ENCODE data around the gene PMVK.
"Not testable (repeated sequence)": the region's sequence is repeated elsewhere in the genome, so short reads cannot be mapped to it uniquely, and the experiment has no call there.

Gene PMVK

GRCh38 chr1:154910851-154911250, 25.7 kb downstream of the PMVK start:
- WGBS, 2 donors (ENCODE audit: extremely low coverage in 2 of 2, insufficient read length in 2 of 2, insufficient replicate concordance in 1 of 2) = no CpG with 5 or more reads among the region's 5 CpGs
- H3K9me3 ChIP-seq (replicated peaks in 1 of 2; ENCODE audit: control insufficient read depth in 2 of 2, insufficient read depth in 1 of 2, low read depth in 1 of 2, low read length in 2 of 2) = peaks cover 14 to 22% of the 10 kb centered on the region in 2 donors
- no peak overlapping the region for H3K4ac ChIP-seq (ENCODE audit: low read length)
- H4K8ac ChIP-seq (ENCODE audit: low read depth, low read length) = no peak overlapping the region
- H2BK120ac ChIP-seq (ENCODE audit: low read depth, low read length) = no peak overlapping the region
- H2BK15ac ChIP-seq (ENCODE audit: low read length) = no peak overlapping the region
- H3K4me3 ChIP-seq (ENCODE audit: low read length in 2 of 2) = no peak overlapping the region
- no peak overlapping the region for H3K27ac ChIP-seq (replicated peaks; ENCODE audit: low read length)
- no peak overlapping the region for H3K14ac ChIP-seq (ENCODE audit: low read length)
- H2AK5ac ChIP-seq (ENCODE audit: low read depth, low read length) = no peak overlapping the region
- no peak overlapping the region for H3K4me2 ChIP-seq (ENCODE audit: insufficient read depth, low read length, poor library complexity, severe bottlenecking)
- H3K36me3 ChIP-seq (replicated peaks in 1 of 2; ENCODE audit: control insufficient read depth in 2 of 2, insufficient read depth in 2 of 2, low read length in 2 of 2) = no peaks in the 10 kb centered on the region
- H2BK12ac ChIP-seq (ENCODE audit: low read length) = no peak overlapping the region
- no peaks in the 10 kb centered on the region for H3K27me3 ChIP-seq (ENCODE audit: control insufficient read depth in 3 of 3, insufficient read depth in 3 of 3, low read depth in 1 of 3, low read length in 3 of 3)
- no peaks in the 10 kb centered on the region for H3K79me1 ChIP-seq (ENCODE audit: low read depth, low read length)
- no peak overlapping the region for H3K23ac ChIP-seq (ENCODE audit: low read depth, low read length, poor library complexity)
- DNase-seq (ENCODE audit: low spot score) = no peak
- H3K4me1 ChIP-seq (ENCODE audit: control insufficient read depth in 2 of 2, insufficient read depth in 1 of 2, low read depth in 1 of 2, low read length in 2 of 2) = no peaks in the 10 kb centered on the region
- no peak overlapping the region for H2AFZ ChIP-seq (ENCODE audit: low read length)
- H2BK5ac ChIP-seq (ENCODE audit: low read length) = no peak overlapping the region
- no peak overlapping the region for H3K18ac ChIP-seq (ENCODE audit: low read length)
- no peak overlapping the region for H3K9ac ChIP-seq (ENCODE audit: low read depth, low read length, poor library complexity)
- H4K91ac ChIP-seq (ENCODE audit: low read depth, low read length, poor library complexity) = no peak overlapping the region

GRCh38 chr1:154908937-154909336, 27.6 kb downstream of the PMVK start:
- no peak overlapping the region for H3K9ac ChIP-seq (ENCODE audit: low read depth, low read length, poor library complexity)
- H3K9me3 ChIP-seq (replicated peaks in 1 of 2; ENCODE audit: control insufficient read depth in 2 of 2, insufficient read depth in 1 of 2, low read depth in 1 of 2, low read length in 2 of 2) = peaks cover 14 to 22% of the 10 kb centered on the region in 2 donors
- no peak overlapping the region for H3K23ac ChIP-seq (ENCODE audit: low read depth, low read length, poor library complexity)
- H3K4me3 ChIP-seq (ENCODE audit: low read length in 2 of 2) = no peak overlapping the region
- no peak overlapping the region for H3K18ac ChIP-seq (ENCODE audit: low read length)
- H3K4ac ChIP-seq (ENCODE audit: low read length) = no peak overlapping the region
- no peak overlapping the region for H4K91ac ChIP-seq (ENCODE audit: low read depth, low read length, poor library complexity)
- H2BK5ac ChIP-seq (ENCODE audit: low read length) = no peak overlapping the region
- H2BK15ac ChIP-seq (ENCODE audit: low read length) = no peak overlapping the region
- H4K8ac ChIP-seq (ENCODE audit: low read depth, low read length) = no peak overlapping the region
- WGBS, 2 donors (ENCODE audit: extremely low coverage in 2 of 2, insufficient read length in 2 of 2, insufficient replicate concordance in 1 of 2) = no CpG with 5 or more reads among the region's 5 CpGs
- no peak overlapping the region for H3K4me2 ChIP-seq (ENCODE audit: insufficient read depth, low read length, poor library complexity, severe bottlenecking)
- no peak for DNase-seq (ENCODE audit: low spot score)
- no peak overlapping the region for H2BK120ac ChIP-seq (ENCODE audit: low read depth, low read length)
- no peak overlapping the region for H2BK12ac ChIP-seq (ENCODE audit: low read length)
- no peaks in the 10 kb centered on the region for H3K36me3 ChIP-seq (replicated peaks in 1 of 2; ENCODE audit: control insufficient read depth in 2 of 2, insufficient read depth in 2 of 2, low read length in 2 of 2)
- H3K79me1 ChIP-seq (ENCODE audit: low read depth, low read length) = no peaks in the 10 kb centered on the region
- H2AFZ ChIP-seq (ENCODE audit: low read length) = no peak overlapping the region
- H3K4me1 ChIP-seq (ENCODE audit: control insufficient read depth in 2 of 2, insufficient read depth in 1 of 2, low read depth in 1 of 2, low read length in 2 of 2) = no peaks in the 10 kb centered on the region
- H3K27me3 ChIP-seq (ENCODE audit: control insufficient read depth in 3 of 3, insufficient read depth in 3 of 3, low read depth in 1 of 3, low read length in 3 of 3) = no peaks in the 10 kb centered on the region
- H2AK5ac ChIP-seq (ENCODE audit: low read depth, low read length) = no peak overlapping the region
- H3K27ac ChIP-seq (replicated peaks; ENCODE audit: low read length) = no peak overlapping the region
- no peak overlapping the region for H3K14ac ChIP-seq (ENCODE audit: low read length)

- H3K4me3 ChIP-seq (ENCODE audit: low read length in 2 of 2); H2BK5ac ChIP-seq (ENCODE audit: low read length); H2AK5ac ChIP-seq (ENCODE audit: low read depth, low read length); H3K4ac ChIP-seq (ENCODE audit: low read length); H3K9ac ChIP-seq (ENCODE audit: low read depth, low read length, poor library complexity); H3K27ac ChIP-seq (replicated peaks; ENCODE audit: low read length); H2BK15ac ChIP-seq (ENCODE audit: low read length); H3K18ac ChIP-seq (ENCODE audit: low read length); H3K79me1 ChIP-seq (ENCODE audit: low read depth, low read length); H2AFZ ChIP-seq (ENCODE audit: low read length); H2BK120ac ChIP-seq (ENCODE audit: low read depth, low read length); H3K4me2 ChIP-seq (ENCODE audit: insufficient read depth, low read length, poor library complexity, severe bottlenecking); H3K4me1 ChIP-seq (ENCODE audit: control insufficient read depth in 2 of 2, insufficient read depth in 1 of 2, low read depth in 1 of 2, low read length in 2 of 2); H3K36me3 ChIP-seq (replicated peaks in 1 of 2; ENCODE audit: control insufficient read depth in 2 of 2, insufficient read depth in 2 of 2, low read length in 2 of 2); H4K8ac ChIP-seq (ENCODE audit: low read depth, low read length); H3K23ac ChIP-seq (ENCODE audit: low read depth, low read length, poor library complexity); H3K27me3 ChIP-seq (ENCODE audit: control insufficient read depth in 3 of 3, insufficient read depth in 3 of 3, low read depth in 1 of 3, low read length in 3 of 3); DNase-seq (ENCODE audit: low spot score); H4K91ac ChIP-seq (ENCODE audit: low read depth, low read length, poor library complexity); H3K14ac ChIP-seq (ENCODE audit: low read length); H2BK12ac ChIP-seq (ENCODE audit: low read length): not testable (repeated sequence)
- peaks cover 14 to 22% of the 10 kb centered on the region in 2 donors for H3K9me3 ChIP-seq (replicated peaks in 1 of 2; ENCODE audit: control insufficient read depth in 2 of 2, insufficient read depth in 1 of 2, low read depth in 1 of 2, low read length in 2 of 2)
- no CpG with 5 or more reads among the region's 3 CpGs for WGBS, 2 donors (ENCODE audit: extremely low coverage in 2 of 2, insufficient read length in 2 of 2, insufficient replicate concordance in 1 of 2)
Observed at GRCh38 chr1:154908129-154908528, 28.4 kb downstream of the PMVK start.

GRCh38 chr1:154906621-154907081, 29.9 kb downstream of the PMVK start:
- Histone ChIP-seq H3K4me1 (ENCODE audit: control insufficient read depth in 2 of 2, insufficient read depth in 1 of 2, low read depth in 1 of 2, low read length in 2 of 2) (no peaks in the 10 kb centered on the region), H2AFZ (ENCODE audit: low read length) (no peak overlapping the region), H2BK5ac (ENCODE audit: low read length) (no peak overlapping the region), H4K91ac (ENCODE audit: low read depth, low read length, poor library complexity) (no peak overlapping the region), H3K18ac (ENCODE audit: low read length) (no peak overlapping the region), H3K14ac (ENCODE audit: low read length) (no peak overlapping the region), H3K79me1 (ENCODE audit: low read depth, low read length) (no peaks in the 10 kb centered on the region), H3K9me3 (replicated peaks in 1 of 2; ENCODE audit: control insufficient read depth in 2 of 2, insufficient read depth in 1 of 2, low read depth in 1 of 2, low read length in 2 of 2) (peaks cover 14 to 22% of the 10 kb centered on the region in 2 donors), H3K27ac (replicated peaks; ENCODE audit: low read length) (no peak overlapping the region), H3K23ac (ENCODE audit: low read depth, low read length, poor library complexity) (no peak overlapping the region), H3K9ac (ENCODE audit: low read depth, low read length, poor library complexity) (no peak overlapping the region), H2BK120ac (ENCODE audit: low read depth, low read length) (no peak overlapping the region), H3K4me3 (ENCODE audit: low read length in 2 of 2) (no peak overlapping the region), H2BK12ac (ENCODE audit: low read length) (no peak overlapping the region), H3K4ac (ENCODE audit: low read length) (no peak overlapping the region), H2BK15ac (ENCODE audit: low read length) (no peak overlapping the region), H3K4me2 (ENCODE audit: insufficient read depth, low read length, poor library complexity, severe bottlenecking) (no peak overlapping the region), H3K36me3 (replicated peaks in 1 of 2; ENCODE audit: control insufficient read depth in 2 of 2, insufficient read depth in 2 of 2, low read length in 2 of 2) (no peaks in the 10 kb centered on the region), H4K8ac (ENCODE audit: low read depth, low read length) (no peak overlapping the region), H2AK5ac (ENCODE audit: low read depth, low read length) (no peak overlapping the region), H3K27me3 (ENCODE audit: control insufficient read depth in 3 of 3, insufficient read depth in 3 of 3, low read depth in 1 of 3, low read length in 3 of 3) (no peaks in the 10 kb centered on the region)
- DNase-seq (ENCODE audit: low spot score) = no peak
- no CpG with 5 or more reads among the region's 7 CpGs for WGBS, 2 donors (ENCODE audit: extremely low coverage in 2 of 2, insufficient read length in 2 of 2, insufficient replicate concordance in 1 of 2)

Measured in neuronal stem cell (in vitro differentiated cells).